Mononuclear cell (primary cell): ENCODE measurements around the gene LARGE1. TPM values are rescaled to one million over a fixed set of nuclear protein-coding genes. Genes with fewer than 3 reads are reported as not detected.

Source experiments
- H3K27me3 ChIP-seq: 2 replicates; pipeline ENCODE4 v1.6.0; 2011; ENCODE audit warnings: low read length, control low read depth; ENCODE audit not compliant: insufficient read depth
- H3K4me1 ChIP-seq: 2 replicates; pipeline ENCODE4 v1.5.1; 2011; ENCODE audit warnings: mild to moderate bottlenecking, low read length, control low read depth; ENCODE audit not compliant: insufficient read depth
- H3K4me3 ChIP-seq: 2 replicates; pipeline ENCODE4 v1.5.1; 2011; ENCODE audit warnings: mild to moderate bottlenecking, low read length, moderate library complexity
- H3K9me3 ChIP-seq: 2 replicates; pipeline ENCODE4 v1.5.1; 2011; ENCODE audit warnings: low read depth, mild to moderate bottlenecking, control low read depth, low read length
- total RNA-seq: library from RNA; depleted of rRNA; stranded (reverse); fragments of >200 nt; gene quantifications from one replicate; pipeline ENCODE4 v1.2.3, GENCODE V29; 2012

LARGE1 gene
- total RNA-seq, 1 donor = 3.9 TPM

DNA sequence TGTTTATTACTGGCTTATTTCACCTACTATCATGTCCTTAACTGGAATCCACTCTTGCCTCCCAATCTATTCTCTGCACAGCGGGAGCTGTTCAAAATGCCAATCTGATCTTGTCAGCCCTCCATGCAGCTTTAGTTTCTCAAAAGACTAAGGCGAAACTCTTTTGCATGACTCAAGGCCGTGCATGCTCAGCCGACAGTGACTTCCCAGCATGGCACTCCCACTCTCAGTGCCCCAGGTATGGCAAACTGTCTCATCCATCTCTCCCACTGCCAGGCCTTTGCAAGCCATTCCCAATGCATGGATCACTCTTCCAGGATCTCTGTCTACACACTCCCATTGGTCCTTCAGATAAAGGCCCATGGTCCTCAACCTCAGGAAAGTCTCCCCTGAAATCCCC, 245.9 kb downstream of the LARGE1 start:
- H3K9me3 ChIP-seq = no peaks in the 10 kb centered on the region
- no peak overlapping the region for H3K4me3 ChIP-seq
- H3K27me3 ChIP-seq = no peaks in the 10 kb centered on the region
- H3K4me1 ChIP-seq = no peaks in the 10 kb centered on the region

GRCh38 chr22:33669746-33670145, 250.5 kb downstream of the LARGE1 start:
- no peaks in the 10 kb centered on the region for H3K27me3 ChIP-seq
- H3K4me1 ChIP-seq = no peaks in the 10 kb centered on the region
- H3K9me3 ChIP-seq = no peaks in the 10 kb centered on the region
- no peak overlapping the region for H3K4me3 ChIP-seq

DNA sequence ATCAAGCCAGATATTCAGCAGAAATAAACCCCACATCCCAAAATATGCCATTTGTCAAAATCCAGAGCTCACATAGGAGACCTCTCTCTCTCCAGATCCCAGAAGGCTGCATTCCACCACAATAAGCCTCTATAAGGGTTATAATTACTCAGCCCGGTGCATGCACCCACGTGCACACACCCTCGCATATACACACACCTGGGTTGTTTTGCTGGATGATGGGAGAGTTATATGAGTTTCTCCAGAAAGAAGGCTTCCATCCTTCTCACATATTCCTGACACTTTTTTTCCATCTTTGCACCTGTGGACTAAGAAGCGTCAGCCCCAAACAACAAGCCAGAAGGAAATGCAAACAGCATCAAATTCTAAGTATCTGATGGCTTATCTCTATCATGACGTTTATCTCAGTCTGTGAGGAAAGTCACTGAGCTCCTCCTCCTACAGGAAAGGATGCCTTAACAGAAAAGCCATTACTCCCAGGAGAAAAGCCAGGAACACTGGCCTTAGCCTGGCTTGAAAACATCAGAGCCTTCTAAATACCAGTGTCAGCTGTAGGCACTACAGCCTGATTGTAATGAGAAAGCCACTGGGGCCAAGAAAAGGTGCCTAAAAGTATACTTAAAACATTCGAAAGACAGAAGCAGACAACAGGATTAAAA, 253.2 kb downstream of the LARGE1 start:
- Histone ChIP-seq H3K4me3 (no peak overlapping the region), H3K27me3 (no peaks in the 10 kb centered on the region), H3K9me3 (no peaks in the 10 kb centered on the region), H3K4me1 (no peaks in the 10 kb centered on the region)

DNA sequence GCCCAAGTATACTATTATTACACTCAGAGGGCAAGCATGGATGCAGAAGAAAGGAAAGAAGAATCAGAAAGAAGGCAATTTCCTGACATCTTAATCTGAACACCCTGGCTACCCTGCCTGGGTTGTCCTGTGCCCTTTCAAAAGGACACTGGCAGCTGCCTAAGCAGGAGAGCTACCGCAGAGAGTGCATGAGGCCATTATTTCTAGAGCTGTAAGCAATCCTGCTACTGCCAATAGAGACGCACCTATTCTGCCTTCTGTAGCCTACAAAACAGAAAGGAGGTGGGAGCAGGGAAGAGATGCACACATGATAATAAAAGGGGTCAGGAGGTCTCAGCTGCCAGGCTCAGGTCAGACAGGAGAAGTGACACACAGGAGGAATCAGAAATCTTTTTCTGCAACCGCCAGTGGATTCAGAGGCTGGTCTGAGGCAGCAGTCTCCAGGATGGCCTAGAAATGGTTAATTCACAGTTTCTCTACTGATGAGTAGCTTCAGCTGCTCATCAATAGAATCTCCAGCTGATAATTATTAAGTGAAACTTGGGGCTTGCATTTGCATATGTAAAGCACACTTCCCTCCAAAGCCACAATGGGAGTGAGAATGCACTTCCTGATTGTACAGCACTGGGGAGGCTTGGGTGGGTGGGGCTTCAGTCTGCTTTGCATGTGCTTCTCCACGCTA, 253.9 kb downstream of the LARGE1 start:
- Histone ChIP-seq H3K27me3 (no peaks in the 10 kb centered on the region), H3K4me1 (no peaks in the 10 kb centered on the region), H3K9me3 (no peaks in the 10 kb centered on the region), H3K4me3 (no peak overlapping the region)

DNA sequence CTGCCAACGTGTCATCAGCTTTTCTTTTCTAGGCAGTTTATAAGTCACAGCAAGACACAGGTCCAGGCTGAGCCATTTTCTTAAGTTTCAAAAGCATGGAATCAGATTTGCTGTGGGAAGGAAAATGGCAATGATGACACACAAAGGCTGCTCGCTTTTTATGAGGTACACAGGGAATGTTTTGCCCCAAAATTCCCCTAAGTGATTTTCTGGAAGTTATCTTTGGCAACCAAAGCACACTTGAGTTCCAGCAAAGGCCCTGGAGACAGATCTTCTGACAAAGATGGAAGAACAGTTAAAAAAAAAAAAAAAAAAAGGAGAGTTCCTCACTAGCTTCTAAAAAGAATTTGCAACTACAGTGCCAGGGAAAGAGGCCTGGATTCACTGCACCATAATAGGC, 260.8 kb downstream of the LARGE1 start:
- H3K4me3 ChIP-seq = no peak overlapping the region

GRCh38 chr22:33658775-33659174, 261.5 kb downstream of the LARGE1 start:
- no peaks in the 10 kb centered on the region for H3K4me1 ChIP-seq
- H3K9me3 ChIP-seq = no peaks in the 10 kb centered on the region

More for the DNA sequence above, 260.8 kb downstream of the LARGE1 start:
- Histone ChIP-seq H3K4me1 (no peaks in the 10 kb centered on the region), H3K27me3 (no peaks in the 10 kb centered on the region), H3K9me3 (no peaks in the 10 kb centered on the region)

GRCh38 chr22:33657670-33658069, 262.6 kb downstream of the LARGE1 start:
- Histone ChIP-seq H3K27me3 (no peaks in the 10 kb centered on the region), H3K4me1 (no peaks in the 10 kb centered on the region), H3K9me3 (no peaks in the 10 kb centered on the region), H3K4me3 (no peak overlapping the region)

More at GRCh38 chr22:33658775-33659174, 261.5 kb downstream of the LARGE1 start:
- Histone ChIP-seq H3K27me3 (no peaks in the 10 kb centered on the region), H3K4me3 (no peak overlapping the region)

GRCh38 chr22:33656808-33657628, 263.3 kb downstream of the LARGE1 start:
- Histone ChIP-seq H3K4me3 (no peak overlapping the region), H3K9me3 (no peaks in the 10 kb centered on the region), H3K27me3 (no peaks in the 10 kb centered on the region), H3K4me1 (no peaks in the 10 kb centered on the region)

GRCh38 chr22:33654173-33654895, 265.9 kb downstream of the LARGE1 start:
- Histone ChIP-seq H3K27me3 (no peaks in the 10 kb centered on the region), H3K4me1 (no peaks in the 10 kb centered on the region), H3K9me3 (no peaks in the 10 kb centered on the region), H3K4me3 (no peak overlapping the region)

GRCh38 chr22:33653532-33654063, 266.7 kb downstream of the LARGE1 start:
- Histone ChIP-seq H3K4me3 (no peak overlapping the region), H3K4me1 (no peaks in the 10 kb centered on the region), H3K9me3 (no peaks in the 10 kb centered on the region), H3K27me3 (no peaks in the 10 kb centered on the region)

- H3K9me3 ChIP-seq = no peaks in the 10 kb centered on the region
- no peak overlapping the region for H3K4me3 ChIP-seq
- no peaks in the 10 kb centered on the region for H3K27me3 ChIP-seq
- no peaks in the 10 kb centered on the region for H3K4me1 ChIP-seq
These were observed 267.7 kb downstream of the LARGE1 start for GRCh38 chr22:33652615-33653014.

DNA sequence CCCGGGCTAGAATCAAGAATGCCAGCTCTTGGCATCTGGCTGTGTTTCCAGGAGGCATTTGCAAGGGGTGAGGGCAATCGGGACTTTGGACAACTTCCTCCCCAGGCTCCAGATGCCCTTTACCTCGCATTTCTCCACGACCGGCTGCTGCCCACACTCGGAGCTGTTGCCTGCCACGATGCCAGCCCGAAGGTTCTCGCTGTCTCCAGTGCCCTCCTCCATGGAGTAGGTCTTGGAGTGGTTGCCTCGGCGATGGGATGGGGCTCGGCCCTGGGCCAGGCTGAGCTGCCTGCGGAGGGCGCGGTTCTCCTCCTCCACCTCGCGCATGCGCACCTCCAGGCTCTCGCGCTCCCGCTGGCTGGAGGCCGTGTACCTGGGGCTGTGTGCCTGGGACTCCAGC, 270.0 kb downstream of the LARGE1 start:
- no peaks in the 10 kb centered on the region for H3K9me3 ChIP-seq

DNA sequence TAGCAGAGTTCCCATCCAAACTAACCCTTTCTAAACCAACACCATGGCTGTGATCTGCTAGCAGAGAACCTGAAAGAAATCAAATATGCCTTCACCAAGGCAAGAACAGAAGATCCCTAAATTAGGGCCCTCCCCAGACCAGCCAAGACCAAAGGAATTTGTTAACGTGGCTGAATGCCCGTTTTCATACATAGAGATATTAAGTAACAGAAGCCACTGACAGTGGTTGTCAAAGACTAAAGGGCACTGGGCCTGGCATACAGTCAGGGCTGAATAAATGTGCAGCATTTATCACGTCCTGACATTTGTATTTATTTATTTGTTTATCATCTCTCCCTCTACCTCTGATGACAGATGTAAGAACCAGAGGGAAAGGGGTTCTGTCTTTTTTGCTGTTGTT, 271.8 kb downstream of the LARGE1 start:
- Histone ChIP-seq H3K27me3 (no peaks in the 10 kb centered on the region), H3K4me1 (no peaks in the 10 kb centered on the region), H3K9me3 (no peaks in the 10 kb centered on the region), H3K4me3 (no peak overlapping the region)

More for the DNA sequence above, 270.0 kb downstream of the LARGE1 start:
- Histone ChIP-seq H3K27me3 (no peaks in the 10 kb centered on the region), H3K4me1 (no peaks in the 10 kb centered on the region), H3K4me3 (no peak overlapping the region)

- no peaks in the 10 kb centered on the region for H3K4me1 ChIP-seq
- no peak overlapping the region for H3K4me3 ChIP-seq
- H3K27me3 ChIP-seq = no peaks in the 10 kb centered on the region
These were observed 279.4 kb downstream of the LARGE1 start for GRCh38 chr22:33640900-33641299.

More at GRCh38 chr22:33640900-33641299, 279.4 kb downstream of the LARGE1 start:
- no peaks in the 10 kb centered on the region for H3K9me3 ChIP-seq
